Measurements from ENCODE around the gene SGPP1. TPM values are rescaled to one million over a fixed set of nuclear protein-coding genes. Genes with fewer than 3 reads are reported as not detected.

SGPP1 gene
- total and polyA plus RNA-seq, 2 of the 8 experiments (the other 6 are each of a cell fraction or from before 2014, with no cell fraction given): 5.7 to 8.1 TPM

GRCh38 chr14:63656194-63656593 is 71.7 kb downstream of the SGPP1 start (continued):
- TF ChIP-seq MAX (IDR thresholded peaks at IDR 0.05): no peak
- TF ChIP-seq USF2 (IDR thresholded peaks at IDR 0.05; ENCODE audit: low read length): no peak
